GM12865 (cell line): ENCODE data around the gene C11orf24.

Source experiments
- DNase-seq: peaks from one replicate; pipeline ENCODE4 v3.0.0; 2010; ENCODE audit warnings: low read depth
- H3K4me3 ChIP-seq: 2 replicates; pipeline ENCODE4 v1.5.1; 2011; ENCODE audit warnings: mild to moderate bottlenecking, low read depth, low read length, control low read depth
- CTCF ChIP-seq: IDR thresholded peaks from 2 replicates; pipeline ENCODE4 v1.5.1; 2011; ENCODE audit warnings: low read length, control low read depth, low read depth, inconsistent platforms; ENCODE audit not compliant: insufficient read depth; ENCODE audit errors: missing control alignments

The C11orf24 gene

DNA sequence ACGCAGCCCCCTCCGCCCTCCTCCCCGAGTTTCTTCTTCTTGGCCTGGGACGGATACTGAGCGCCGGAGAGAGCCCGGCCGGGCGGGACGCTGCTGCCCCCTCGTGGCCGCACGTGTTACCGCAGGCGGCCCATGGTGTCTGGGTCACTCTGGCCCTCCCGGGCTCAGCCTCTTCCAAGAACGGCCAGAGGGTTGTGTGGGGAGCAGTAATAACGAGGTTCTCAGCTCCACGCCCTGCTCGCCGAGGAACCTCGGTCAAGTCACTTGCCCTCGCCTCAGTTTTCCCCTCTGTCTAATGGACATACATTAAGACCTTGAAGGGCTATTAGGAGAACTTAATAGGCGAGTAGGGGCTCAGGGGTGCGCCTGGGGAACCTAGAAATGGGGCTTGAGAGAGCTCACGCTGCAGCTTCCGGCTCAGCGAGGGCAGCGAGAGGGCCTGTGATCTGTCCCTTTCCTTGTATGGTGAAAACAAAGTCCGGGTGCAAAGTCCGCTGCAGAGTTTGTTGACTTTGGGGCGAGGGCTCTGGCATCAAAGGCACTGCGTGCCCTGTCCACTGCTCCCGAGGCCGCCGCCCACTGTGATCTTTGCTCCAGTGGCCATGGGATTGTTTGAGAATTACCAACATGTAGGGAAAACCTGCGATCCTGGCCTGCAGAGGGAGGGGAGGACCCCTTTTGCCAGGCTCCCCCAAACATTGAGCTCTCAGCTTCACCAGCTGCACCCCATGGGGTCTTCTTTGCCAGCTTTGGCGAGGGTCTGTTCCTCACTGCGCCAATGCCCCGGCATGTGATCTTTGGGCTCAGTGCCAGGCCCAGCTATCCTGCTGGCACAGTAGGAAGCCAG is 26.3 kb upstream of the C11orf24 start:
- TF ChIP-seq CTCF: peak; percentile 99
- H3K4me3 ChIP-seq: no peak overlapping the region
- DNase-seq: peak; percentile 84

DNA sequence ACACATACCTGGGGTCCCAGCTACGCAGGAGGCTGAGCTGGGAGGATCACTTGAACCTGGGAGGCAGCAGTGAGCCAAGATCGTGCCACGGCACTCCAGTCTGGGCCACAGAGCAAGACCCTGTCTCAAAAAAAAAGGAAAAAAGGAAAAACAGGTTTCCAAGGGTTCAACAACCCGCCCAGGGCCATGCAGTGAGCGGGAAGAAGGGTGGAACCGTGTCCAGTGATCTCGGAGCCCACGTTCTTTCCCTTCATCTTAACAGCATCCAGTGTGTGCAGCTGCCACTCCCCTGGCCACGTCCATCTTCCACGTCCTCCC is 25.7 kb upstream of the C11orf24 start:
- TF ChIP-seq CTCF: no peak
- no peak for DNase-seq

DNA sequence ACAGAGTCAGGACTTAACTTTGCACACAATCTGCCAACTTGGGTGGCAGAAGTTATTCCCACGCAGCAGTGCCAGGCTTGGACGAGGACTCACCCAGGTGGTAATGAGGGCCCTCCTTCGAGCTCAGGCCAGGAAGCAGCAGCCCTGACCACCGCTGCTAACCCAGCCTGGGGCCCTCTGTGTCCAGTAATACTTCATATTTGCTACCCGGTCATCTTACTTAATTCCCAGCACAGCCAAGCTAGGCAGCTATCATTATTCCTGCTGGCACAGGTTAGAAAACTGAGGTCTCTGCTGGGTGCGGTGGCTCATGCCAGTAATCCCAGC is 25.2 kb upstream of the C11orf24 start:
- no peak for TF ChIP-seq CTCF

More for the DNA sequence above, 25.7 kb upstream of the C11orf24 start:
- H3K4me3 ChIP-seq: no peak overlapping the region

DNA sequence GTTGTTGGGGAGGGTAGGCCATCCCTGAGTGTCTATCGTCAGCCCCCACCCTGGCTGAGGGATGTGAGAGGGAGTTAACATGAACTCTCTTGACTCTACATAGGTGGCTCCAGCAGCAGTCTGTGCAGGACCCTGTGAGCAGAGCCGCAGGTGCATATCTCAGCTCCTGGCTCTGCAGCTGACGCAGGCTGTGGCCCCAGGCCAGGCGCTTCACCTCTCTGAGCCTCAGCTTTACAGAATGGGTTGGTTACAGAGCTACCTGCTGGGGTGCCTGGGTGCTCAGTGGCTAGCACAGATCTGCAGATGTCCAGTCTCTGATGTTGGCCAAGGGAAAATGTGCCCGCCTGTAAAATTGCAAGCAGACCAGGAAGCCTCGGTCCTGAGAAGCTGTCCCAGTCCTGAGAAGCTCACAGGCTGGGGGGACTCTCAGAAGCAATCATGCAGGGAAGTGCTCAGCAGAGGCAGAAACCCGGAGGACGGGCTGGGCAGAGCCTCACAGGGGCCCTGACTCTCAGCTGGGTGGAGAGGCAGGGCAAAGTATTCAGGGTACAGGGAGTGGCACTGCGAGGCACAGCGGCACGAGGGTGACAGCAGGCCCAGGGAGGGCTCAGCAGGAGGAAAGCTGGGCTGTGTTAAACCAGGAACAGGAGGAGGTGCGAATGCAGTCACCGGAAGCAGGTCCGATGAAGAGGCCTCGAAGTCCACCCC is 24.7 kb upstream of the C11orf24 start:
- H3K4me3 ChIP-seq: no peak overlapping the region
- DNase-seq: no peak
- no peak for TF ChIP-seq CTCF

More for the DNA sequence above, 25.2 kb upstream of the C11orf24 start:
- no peak overlapping the region for H3K4me3 ChIP-seq
- DNase-seq: no peak

DNA sequence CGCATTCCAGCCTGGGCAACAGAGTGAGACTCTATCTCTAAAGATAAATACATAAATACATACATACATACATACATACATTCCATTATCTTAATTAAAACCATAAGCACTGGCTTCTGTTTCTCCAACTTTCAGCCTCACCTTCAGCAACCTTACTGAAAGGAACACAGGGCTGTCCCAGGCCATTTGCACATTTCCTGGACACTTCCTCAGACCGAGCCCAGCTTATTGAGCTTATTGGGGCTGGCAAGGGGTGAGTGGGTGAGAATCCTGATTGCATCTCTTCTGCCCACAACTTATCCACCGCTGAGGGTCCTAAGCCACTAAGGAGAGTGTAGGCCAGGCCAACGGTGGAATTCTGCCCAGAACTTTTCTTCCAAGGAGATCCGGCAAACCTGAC is 24.2 kb upstream of the C11orf24 start:
- DNase-seq: no peak
- TF ChIP-seq CTCF: no peak

GRCh38 chr11:68295271-68295670 is 23.5 kb upstream of the C11orf24 start:
- no peak for DNase-seq
- no peak for TF ChIP-seq CTCF
- H3K4me3 ChIP-seq: no peak overlapping the region

More for the DNA sequence above, 24.2 kb upstream of the C11orf24 start:
- H3K4me3 ChIP-seq: no peak overlapping the region
